ENCODE measurements around the gene PKDREJ.
"Not testable (repeated sequence)": the region's sequence is repeated elsewhere in the genome, so short reads cannot be mapped to it uniquely, and the experiment has no call there.

Gene PKDREJ

GRCh38 chr22:46287873-46288751 is 25.0 kb upstream of the PKDREJ start:
- no peak for DNase-seq

- no peak for DNase-seq
Observed at GRCh38 chr22:46286941-46287872, 24.1 kb upstream of the PKDREJ start.

DNA sequence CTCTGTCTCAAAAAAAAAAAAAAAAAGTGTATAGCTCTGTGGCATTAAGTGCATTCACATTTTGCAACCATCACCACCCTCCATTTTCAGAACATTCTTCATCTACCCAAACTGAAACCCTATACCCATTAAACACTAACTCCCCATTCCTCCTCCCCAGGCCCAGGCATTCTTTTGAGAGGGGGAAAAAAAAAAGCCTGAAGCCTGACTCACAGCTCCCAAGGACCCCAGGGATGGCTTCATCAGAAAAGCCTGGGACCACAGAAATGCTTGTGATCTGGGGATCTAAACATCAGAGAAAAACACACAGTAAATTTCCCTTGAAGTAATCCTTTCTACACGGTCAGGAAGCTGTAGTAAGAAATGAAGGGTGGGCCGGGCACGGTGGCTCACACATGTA is 22.9 kb upstream of the PKDREJ start:
- peak; percentile 68 for DNase-seq

DNA sequence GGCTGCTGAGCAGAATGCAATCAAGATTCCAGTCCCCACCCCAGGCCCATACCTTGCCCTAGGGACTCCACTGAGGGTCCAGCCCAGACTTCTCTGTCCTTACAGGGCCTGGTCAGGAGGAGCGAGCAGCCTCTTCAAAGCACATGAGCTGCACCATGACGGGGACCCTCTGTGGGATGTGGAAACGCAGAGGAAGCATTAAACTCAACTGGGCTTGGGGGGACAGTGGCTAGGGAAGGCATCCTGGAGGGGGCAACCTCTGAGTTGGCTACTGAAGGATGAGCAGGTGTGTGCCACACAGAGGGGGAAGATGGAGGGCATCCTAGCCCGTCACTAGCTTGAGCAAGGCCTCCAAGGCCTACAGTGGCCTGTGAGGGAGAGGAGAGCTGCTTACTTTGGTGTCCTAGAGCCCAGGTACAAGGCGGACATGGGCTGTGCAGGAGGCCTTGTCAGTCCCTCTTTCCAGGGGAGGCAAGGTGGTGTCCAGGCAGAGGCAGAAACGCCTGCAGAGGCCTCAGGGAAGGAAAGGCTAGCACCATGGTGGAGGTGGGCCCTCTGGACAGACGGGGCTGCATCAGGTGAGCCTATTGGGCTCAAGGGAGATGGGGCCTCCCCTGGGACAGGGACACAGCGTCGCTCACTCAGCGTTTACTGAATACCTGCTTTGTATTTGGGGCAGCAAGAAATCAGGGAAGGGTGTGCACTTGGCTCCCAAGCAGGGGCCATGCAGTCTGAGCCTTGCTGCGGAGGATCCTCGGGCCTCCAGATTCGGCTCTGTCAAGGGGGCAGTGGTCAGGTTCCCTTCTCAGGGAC is 18.9 kb upstream of the PKDREJ start:
- no peak for DNase-seq

DNA sequence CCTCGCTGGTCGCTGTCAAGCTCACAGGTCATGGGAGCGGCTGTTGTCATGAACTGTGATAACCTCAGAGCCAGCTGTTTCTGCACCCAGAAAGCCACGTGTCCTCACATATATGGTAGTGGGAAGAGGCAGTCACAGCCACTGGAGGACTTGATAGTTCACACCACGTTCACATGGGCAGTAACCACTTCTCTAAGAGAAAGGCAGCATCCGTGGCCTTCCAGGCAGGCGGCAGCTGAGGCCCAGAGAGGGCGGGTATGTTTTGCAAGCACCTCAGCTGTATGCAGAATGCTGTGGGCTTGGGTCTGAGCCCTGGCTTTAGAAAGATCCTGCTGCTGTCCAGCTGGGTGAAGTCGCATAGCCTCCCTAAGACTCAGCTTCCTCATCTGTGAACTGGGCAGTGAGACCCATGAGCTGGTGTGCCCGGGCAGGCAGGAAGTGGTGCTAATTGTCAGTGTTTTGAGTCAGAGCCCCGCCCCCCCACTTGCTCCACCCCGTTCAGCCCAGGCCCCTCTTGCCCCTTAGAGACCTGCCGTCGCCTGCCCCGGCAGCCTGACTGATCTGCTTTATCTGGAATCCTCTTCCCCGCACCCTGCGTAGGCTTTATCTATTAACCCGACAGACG is 18.0 kb upstream of the PKDREJ start:
- DNase-seq: no peak

DNA sequence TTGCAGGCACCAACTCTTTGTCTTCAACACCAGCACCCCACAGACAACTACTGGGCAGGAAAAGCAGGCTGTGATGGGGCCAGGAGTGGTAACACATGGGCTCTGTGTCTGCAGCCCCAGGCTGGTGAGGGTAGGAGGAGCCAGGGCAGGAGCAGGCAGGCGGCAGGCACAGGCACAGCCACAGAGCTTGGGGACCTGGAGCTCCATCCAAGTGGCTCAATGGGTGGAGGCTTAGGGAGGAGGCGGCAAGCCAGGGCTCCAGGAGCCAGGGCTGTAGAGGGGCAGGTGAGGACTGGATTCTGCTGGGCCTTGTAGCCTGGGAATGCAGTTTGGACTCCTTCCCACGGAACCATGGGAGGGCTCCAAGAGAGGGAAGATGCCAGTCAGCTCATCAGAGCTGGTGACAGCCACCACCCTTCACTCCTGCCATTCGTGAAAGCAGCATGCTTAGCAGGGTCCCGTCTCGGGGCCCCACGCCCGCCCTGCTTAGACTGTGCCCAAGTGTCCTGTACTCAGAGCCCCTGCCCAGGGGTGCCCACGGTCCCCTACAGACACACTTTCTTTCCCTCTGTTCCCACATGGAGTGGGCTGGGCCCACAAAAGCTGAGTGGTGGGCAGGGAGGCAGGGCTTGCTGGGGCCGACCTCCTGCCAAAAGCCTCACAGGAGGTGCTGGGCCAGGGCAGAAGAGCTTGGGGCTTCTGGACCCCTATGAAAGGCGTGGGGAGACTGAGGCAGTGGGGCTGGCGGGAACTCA is 17.1 kb upstream of the PKDREJ start:
- DNase-seq: no peak

DNA sequence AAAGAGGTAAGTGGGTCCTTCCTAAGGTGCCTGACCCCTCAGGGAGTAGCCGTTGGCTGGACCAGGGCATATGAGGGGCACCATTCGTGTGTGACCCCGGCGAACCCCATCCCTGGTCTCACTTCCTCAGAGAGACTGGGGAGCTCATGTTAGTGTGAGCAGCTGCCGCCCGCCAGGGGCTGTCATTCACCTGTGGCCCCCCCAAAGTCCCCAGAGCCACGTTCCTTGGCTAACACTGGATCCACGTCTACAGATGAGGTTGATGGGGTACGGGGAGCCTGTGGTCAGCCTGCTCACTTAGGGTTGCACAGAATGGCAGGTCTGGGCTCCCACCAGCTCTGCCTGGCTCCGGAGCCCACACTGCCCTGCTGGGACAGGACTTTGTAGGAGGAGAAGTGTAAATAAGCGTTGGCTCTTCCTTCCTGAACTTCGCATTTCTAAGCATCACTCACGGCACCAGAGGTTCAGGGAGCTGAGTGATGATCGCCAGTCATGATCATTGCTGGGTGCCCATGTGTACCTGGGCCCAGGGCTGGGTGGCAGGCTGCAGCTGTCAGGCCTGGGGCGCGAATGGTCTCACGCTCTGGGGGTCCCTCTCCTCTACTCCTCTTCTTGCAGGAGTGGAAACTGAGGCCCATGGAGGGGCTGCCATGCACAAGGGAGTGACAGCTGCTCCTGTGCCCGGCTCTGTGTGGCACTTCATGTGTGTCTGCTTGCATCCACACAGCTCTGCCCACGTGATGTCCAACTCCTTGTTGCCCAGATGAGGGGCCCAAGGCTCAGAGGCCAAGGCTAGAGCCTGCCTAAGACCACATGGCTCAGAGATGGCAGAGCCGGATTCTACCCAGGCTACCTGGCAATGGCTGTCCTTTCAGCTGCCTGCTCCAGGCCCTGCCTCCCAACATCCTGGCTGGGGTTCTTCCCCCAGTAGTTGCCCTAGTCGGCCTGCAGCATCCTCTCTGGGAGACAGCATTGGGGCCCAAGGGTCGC is 15.8 kb upstream of the PKDREJ start:
- DNase-seq: no peak

- no peak for DNase-seq
Observed at GRCh38 chr22:46276563-46276962, 13.4 kb upstream of the PKDREJ start.

- no peak for DNase-seq
Observed at GRCh38 chr22:46275455-46276122, 12.4 kb upstream of the PKDREJ start.

- DNase-seq: no peak
Observed at GRCh38 chr22:46274381-46274780, 11.2 kb upstream of the PKDREJ start.

DNA sequence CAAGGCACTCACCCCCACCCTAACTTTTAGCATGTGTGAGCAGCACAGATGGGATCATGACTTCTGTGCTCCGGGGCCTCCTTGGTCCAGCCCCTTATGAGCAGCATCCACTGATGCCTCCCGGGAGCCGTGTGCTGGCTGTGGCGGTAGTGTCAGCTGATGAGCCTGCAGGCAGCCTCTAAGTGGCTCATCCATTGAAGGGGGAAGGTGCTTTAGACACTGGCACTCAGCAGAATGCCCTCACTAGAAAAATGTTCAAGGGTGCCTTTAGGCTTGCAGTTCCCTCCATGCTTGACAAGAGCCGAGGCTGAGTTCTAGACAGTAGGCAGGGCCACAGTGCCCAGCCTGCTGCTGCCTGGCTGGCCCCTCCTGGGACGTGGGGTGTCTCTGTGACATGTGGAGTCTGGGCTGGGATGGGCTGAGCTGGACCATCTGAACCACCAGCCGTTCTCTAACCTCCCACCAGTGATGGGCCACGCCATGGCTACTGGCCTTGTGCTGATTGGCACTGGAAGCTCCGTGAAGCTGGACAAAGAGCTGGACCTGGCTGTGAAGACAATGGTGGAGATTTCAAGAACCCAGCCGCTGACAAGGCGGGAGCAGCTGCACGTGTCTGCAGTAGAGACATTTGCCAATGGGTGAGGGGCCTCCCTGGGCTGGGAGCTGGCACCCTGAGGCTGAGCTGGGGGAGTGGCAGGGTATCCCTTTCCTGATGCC is 10.4 kb upstream of the PKDREJ start:
- no peak for DNase-seq

GRCh38 chr22:46272762-46273431 is 9.8 kb upstream of the PKDREJ start:
- DNase-seq: no peak

- no peak for DNase-seq
Observed at GRCh38 chr22:46272196-46272595, 9.1 kb upstream of the PKDREJ start.

DNA sequence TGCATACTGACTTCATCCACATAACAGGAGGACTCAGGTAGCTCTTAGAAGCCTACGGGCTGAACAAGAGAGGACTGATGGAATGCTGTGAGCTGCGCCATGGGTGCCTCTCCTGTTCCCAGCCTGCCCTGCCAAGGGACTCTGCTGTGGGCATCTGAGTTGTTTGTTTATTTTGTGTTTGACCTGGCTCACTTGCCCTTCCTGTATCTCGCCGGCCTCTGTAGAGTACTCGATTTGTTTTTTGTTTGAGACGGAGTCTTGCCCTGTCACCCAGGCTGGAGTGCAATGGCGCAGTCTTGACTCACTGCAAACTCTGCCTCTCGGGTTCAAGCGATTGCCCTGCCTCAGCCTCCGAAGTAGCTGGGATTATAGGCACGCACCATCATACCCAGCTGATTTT is 6.4 kb upstream of the PKDREJ start:
- no peak for DNase-seq

DNA sequence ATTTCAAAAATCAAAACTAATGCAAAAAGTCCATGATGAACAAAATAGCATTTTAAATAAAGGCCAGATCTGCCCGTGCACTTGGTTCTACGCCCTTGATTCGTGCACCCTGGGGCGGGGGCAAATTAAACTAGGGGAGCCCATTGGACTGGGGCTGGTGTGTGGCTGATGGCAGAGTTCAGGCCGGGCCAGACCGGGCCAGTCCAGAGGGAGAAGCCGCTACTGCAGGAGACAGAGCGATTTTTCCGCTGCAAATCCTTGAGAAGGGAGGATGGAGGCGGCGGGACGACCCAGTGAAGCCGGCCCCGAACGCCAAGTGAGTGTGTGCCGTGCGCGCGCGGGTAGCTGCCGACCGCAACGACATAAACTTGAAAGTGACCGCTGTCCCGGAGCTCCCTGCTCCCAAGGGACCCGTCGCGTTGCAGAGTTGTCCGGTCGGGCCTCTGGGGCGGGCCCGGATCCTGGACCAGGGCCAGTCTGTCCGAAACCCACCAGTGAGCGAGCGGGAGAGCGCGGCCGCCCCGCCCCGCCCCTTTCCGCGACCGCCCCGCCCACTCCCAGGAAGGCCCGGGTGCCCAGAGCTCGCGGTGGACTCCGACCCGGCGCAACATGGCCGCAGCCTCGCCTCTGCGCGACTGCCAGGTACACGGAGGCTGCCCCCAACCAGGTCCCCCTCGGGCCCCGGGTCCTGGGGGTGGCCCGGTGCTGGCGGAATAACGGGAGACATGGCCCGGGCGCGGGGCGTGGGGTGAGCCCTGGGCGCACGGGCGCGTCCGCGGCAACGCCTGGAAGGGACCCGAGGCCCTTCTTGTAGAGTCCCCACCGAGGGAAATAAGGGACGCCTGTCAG is 4.5 kb upstream of the PKDREJ start, which contains the start of gene TTC38:
Gene TTC38, plus strand, starts transcription at position 578 of the 849 bp plus-strand sequence. Its CDS starts 32 bp downstream, at position 610.
- DNase-seq: peak; percentile 80

- not testable (repeated sequence) for DNase-seq
Observed at GRCh38 chr22:46265627-46266026, 2.5 kb upstream of the PKDREJ start.

- DNase-seq: not testable (repeated sequence)
Observed at GRCh38 chr22:46264520-46264919, 1.4 kb upstream of the PKDREJ start.

All from fibroblast of skin of right biceps (primary cell).